Measurements from ENCODE around the gene NECTIN2.
"Not testable (repeated sequence)": the region's sequence is repeated elsewhere in the genome, so short reads cannot be mapped to it uniquely, and the experiment has no call there.

DNA sequence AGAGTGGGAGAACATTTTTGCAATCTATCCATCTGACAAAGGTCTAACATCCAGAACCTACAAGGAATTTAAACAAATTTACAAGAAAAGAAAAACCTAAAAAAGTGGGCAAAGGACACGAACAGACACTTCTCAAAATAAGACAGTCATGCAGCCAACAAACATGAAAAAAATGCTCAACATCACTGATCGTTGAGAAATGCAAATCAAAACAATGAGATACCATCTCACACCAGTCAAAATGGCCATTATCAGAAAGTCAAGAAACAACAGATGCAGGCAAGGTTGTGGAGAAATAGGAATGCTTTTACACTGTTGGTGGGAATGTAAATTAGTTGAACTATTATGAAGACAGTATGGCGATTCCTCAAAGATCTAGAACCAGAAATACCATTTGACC is 15.5 kb downstream of the NECTIN2 start:
- TF ChIP-seq, protein P1, sequence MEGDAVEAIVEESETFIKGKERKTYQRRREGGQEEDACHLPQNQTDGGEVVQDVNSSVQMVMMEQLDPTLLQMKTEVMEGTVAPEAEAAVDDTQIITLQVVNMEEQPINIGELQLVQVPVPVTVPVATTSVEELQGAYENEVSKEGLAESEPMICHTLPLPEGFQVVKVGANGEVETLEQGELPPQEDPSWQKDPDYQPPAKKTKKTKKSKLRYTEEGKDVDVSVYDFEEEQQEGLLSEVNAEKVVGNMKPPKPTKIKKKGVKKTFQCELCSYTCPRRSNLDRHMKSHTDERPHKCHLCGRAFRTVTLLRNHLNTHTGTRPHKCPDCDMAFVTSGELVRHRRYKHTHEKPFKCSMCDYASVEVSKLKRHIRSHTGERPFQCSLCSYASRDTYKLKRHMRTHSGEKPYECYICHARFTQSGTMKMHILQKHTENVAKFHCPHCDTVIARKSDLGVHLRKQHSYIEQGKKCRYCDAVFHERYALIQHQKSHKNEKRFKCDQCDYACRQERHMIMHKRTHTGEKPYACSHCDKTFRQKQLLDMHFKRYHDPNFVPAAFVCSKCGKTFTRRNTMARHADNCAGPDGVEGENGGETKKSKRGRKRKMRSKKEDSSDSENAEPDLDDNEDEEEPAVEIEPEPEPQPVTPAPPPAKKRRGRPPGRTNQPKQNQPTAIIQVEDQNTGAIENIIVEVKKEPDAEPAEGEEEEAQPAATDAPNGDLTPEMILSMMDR (IDR thresholded peaks at IDR 0.05) = not testable (repeated sequence)
- not testable (repeated sequence) for TF ChIP-seq EZH2 (IDR thresholded peaks at IDR 0.05; ENCODE audit: borderline replicate concordance, insufficient read depth, low read depth, low read length, poor library complexity, severe bottlenecking)

Measured in B cell (primary cell).